Activated CD4-positive, alpha-beta T cell treated with anti-CD3 and anti-CD28 coated beads, Interleukin-2, amount 50 U/mL, for 16 hours (primary cell): ENCODE data around the gene AMBRA1.
"Not testable (repeated sequence)": the region's sequence is repeated elsewhere in the genome, so short reads cannot be mapped to it uniquely, and the experiment has no call there.

Source experiments
- DNase-seq: peaks from one replicate; pipeline ENCODE4 v3.0.0-alpha.2; 2020

The AMBRA1 gene

DNA sequence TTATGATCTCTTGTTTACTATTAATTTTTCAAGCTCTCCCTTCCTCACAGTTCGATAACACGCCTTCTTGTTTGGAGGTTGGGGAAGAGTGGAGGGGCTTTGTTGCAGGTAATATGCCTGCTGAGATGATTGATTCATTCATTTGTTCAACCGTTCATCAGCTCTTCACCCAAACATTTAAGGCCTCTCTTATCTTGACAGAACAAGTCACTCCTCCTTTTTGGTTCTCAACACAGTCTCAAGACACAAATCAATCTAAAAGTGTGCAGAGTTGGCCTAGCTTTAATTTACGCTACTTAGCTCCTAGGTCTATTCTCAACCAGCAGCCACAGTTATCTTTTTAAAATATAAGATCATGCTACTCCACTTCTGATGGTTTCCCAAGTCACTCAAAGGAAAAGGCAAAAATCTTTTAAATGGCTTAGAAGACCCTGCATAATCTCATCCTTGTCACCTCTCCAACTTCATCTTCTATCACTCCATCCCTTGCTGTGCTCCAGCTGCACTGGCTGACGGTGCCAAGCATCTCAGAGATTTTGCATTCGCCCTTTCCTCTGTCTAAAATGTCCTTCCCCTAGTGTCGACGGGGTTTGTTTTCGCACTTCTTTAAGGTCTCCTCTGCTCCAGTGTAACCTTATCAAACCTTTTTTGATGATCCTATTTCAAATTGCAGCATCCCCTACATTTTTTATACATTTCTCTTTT lies 60.3 kb downstream of the AMBRA1 start:
- no peak for DNase-seq

- no peak for DNase-seq
These were observed 63.8 kb downstream of the AMBRA1 start for GRCh38 chr11:46529928-46530574.

DNA sequence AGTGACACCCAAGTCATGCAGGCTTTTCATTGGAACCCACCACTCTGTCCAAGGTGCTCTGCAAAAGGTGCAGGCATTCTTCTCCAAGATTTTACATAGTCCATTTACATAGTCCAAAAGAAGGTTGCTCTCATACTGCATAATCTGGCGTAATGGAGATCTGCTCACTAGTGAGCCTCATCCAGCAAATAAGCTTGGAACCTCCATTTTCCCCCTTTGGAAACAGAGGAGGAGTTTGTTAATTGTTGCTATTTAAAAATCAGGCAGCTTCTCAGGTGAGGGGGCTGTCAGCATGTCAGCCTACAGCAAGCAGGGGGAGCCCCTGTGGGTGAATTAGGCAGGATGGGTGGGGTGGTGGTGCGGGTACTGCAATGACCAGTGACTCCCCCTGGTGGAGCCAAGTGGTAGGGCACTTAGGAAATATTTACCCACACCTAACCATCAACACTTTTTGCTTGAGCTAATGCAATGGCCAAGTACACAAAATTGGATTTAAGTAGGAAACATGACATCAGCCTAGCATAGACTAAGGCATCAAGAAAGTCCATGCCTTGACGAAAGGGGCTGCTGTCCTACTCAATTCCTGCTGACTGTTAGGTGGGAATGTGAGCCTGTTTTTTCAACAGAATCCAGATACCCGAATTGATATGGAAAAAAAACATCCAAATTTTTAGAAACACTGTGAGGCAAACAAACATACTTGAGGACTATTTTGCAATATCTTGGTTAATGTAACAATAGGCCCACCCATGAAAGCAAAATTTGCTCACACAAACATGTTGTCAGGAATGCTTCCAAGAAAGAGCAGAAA lies 64.5 kb downstream of the AMBRA1 start:
- DNase-seq, result peak; percentile 75

DNA sequence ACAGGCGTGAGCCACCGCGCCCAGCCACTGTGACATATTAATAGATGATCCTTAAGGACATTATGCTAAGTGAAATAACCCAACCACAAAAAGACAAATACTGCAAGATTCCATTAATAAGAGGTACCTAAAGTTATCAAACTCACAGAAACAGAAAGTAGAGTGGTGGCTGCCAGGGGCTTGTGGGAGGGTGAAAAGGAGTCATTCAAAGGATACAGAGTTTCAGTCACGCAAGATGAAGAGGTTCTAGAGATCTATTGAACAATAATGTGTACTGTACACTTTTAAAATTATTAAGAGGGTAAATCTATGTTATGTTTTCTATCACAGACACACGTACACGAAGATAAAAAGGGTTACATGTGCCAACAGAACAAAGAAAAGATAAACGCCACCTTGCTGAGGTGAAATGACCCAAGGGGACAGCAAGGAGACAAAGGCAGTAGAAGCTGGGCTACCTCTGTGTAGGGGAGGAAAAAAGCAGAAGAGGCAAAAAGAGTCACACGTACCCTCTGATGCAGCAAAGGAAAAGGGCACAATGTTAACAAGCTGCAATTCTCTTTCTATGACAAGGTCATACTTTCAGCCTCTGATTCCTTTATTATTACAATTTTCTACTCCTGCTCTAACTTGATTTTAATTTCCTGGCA lies 65.3 kb downstream of the AMBRA1 start:
- DNase-seq, result no peak

GRCh38 chr11:46527591-46528130 lies 66.2 kb downstream of the AMBRA1 start:
- DNase-seq, result no peak

DNA sequence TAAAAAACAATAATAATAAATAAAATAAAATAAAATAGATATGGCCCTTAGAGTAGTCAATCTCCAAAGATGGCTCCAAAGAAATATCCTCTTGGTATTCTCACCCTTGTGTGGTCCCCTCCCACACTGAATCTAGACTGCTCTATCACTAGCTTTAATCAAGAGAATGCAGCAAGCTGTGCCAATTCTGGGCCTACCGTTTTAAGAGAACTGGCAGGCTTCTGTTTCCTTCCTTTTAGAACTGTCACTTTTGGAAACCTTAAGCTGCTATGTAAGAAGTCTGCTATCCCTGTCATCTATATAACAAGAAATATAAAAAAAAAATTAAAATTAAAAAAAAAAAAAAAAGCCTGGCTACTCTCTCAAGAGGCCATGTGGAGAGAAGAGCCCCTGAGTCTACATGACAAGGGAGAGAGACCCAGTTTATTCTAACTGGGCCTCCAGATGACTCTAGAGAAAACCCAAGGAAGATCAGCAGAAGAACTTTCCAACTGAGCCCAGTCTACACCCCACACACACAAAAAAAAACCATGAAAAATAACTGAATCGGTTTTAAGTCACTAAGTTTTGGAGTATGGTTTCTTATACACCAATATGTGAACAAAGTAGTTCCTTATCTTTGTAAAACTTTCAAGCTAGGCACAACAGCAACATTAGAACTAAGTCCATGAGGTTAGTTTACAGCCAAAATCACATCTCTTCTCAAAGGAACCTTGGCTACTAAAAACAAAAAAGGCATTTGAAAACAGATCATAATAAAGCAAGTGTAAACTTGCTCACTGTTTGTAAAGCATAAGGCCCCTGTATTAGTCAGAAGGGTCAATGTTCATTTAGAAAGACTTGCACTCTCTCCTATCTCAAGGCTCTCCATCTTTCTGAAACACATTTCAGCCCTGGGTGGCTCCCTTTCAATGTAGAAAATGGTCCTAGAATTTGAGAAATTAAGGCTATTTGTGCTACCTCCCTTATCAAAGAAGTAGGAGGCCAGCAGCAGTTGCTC lies 67.3 kb downstream of the AMBRA1 start:
- DNase-seq, result no peak

DNA sequence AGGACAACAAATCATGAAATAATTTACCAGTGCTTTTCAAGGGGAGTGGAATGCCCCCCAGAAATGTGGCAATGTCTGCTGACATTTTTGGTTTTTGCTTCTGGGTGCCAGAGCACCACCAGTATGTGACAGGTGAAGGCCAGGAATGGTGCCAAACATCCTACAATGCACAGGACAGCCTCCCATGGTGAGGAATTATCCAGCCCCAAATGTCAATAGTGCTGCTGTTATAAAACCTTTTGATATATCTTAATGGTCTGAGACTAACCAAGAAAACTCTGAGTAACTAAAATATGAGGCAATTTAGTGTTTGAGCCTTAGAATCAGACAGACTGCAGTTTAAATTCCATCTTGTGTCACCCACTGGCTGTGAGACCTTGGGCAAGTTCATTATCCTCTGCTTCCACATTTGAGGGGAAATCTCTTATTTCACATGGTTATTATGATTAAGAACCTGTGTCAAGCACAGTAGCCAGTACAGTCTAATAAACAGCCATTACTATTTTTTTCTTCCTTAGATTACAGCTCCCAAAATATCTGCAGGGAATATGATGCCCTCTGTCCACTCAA lies 69.5 kb downstream of the AMBRA1 start:
- DNase-seq, result no peak

DNA sequence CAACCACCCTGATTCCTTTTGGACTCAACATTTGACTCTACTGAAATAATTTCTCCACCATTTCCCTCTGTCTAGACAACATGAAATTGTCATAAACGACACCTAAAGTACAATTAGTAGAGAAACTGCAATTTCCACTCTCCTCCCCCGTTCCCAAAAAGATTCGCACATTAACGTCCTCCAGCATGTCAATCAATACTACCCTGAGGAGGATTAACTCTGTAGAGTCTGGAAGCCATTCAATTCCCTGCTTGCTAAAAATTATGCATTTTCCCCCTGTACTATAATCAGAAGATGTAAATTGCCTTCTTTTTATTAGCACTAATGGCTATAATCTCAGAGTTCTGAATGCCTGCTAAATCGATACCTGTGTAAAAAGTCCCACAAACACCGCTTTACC lies 70.5 kb downstream of the AMBRA1 start:
- DNase-seq, result no peak

- DNase-seq, result no peak
These were observed 71.0 kb downstream of the AMBRA1 start for GRCh38 chr11:46522682-46523281.

DNA sequence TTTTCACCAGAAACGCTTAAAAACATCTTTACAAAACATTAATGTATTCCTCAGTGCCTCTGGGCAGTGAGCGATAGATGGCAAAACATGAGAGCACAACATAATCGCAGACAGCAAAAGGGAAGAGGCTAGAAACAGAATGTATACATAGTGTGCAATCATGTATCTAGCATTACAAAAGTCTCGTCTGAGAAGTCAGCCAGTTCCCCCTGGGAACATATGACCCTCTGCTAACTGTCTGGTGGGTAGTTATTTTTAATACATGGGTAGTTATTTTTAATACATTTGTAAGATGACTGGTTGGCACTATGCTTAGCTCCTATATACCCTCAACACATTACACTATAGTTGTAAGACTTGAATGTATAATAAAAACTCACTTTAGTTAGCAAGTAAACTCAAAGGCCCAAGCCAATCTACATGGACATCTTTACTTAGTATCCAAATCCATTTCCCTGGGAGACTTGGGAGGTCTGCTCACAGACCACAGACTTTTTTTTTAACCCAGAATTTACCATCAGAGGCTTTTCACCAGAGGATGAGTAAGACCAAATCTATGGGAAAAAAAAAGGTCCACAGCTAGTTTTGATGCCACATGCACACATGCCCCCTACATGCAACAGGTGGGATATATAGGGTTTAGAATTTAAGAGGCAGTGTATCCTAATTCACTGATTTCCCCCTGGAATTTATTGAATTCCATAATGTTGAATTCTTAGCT lies 71.7 kb downstream of the AMBRA1 start:
- no peak for DNase-seq

GRCh38 chr11:46520971-46521745 lies 72.7 kb downstream of the AMBRA1 start:
- no peak for DNase-seq

DNA sequence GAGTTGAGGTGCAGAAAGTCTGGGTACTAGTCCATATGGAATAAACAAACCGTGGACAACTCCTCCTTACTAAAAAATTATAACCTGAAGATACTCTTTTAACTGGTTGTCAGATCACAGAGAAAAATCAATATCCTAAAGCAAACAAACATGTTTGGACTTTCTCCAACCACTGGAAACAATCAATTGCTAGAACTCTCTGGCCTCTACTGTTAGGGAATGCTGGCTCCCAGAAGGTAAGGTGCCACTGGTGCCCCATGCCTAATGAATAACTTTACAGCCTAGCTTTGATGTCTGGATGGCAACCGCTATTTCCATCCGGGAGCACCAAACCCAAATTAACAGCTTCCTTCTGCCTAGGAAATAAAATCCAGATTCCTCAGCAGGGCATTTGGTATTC lies 74.5 kb downstream of the AMBRA1 start:
- no peak for DNase-seq

GRCh38 chr11:46518928-46519327 lies 74.9 kb downstream of the AMBRA1 start:
- not testable (repeated sequence) for DNase-seq

DNA sequence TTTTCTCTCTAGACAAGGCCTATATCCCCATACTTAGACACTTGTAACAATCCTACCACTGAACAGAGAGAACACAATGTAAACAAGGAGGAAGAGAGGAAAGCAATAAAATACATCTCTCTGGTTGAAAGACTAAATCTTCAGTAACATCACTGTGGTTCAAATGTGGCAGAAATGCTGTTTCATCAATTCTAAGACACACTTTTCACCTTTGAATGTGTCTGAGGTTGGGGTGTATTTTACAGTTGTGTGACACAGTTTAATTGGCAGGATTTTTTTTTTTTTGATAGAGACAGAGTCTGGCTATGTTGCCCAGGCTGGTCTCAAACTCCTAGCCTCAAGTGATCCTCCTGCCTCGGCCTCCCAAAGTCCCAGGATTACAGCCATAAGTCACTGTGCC lies 79.5 kb downstream of the AMBRA1 start:
- DNase-seq, result no peak

GRCh38 chr11:46513934-46514342 lies 79.9 kb downstream of the AMBRA1 start:
- no peak for DNase-seq

GRCh38 chr11:46512261-46512881 lies 81.5 kb downstream of the AMBRA1 start:
- no peak for DNase-seq

- DNase-seq, result no peak
These were observed 82.5 kb downstream of the AMBRA1 start for GRCh38 chr11:46511342-46511741.

GRCh38 chr11:46508360-46508759 lies 85.5 kb downstream of the AMBRA1 start:
- no peak for DNase-seq

GRCh38 chr11:46506483-46506791 lies 87.4 kb downstream of the AMBRA1 start:
- no peak for DNase-seq
